BJ (cell line): ENCODE data around the gene INSRR. TPM values are rescaled to one million over a fixed set of nuclear protein-coding genes. Genes with fewer than 3 reads are reported as not detected.

Experiments
- CTCF ChIA-PET: fragments of 350-600 bp; formaldehyde crosslinking; extraction: SDS; loops from one replicate; lab custom pipeline; 2021; ENCODE audit warnings: antibody characterized with exemption, inconsistent platforms; lab: Yijun Ruan, JAX
- POLR2A ChIA-PET: fragments of 300-600 bp; sonication (Branson Sonifier 250); formaldehyde crosslinking; extraction: SDS; loops from one replicate; lab custom pipeline; 2021; ENCODE audit warnings: antibody characterized with exemption; lab: Charles Lee
- DNase-seq: peaks from one replicate; pipeline ENCODE4 v3.0.0-alpha.2; 2011; ENCODE audit warnings: low read depth
- H3K27me3 ChIP-seq: 2 replicates; pipeline ENCODE4 v1.6.0; 2011; ENCODE audit warnings: low read length; ENCODE audit not compliant: control insufficient read depth, insufficient read depth
- H3K36me3 ChIP-seq: 2 replicates; pipeline ENCODE4 v1.5.1; 2011; ENCODE audit warnings: low read length; ENCODE audit not compliant: control insufficient read depth, insufficient read depth
- H3K4me3 ChIP-seq: 2 replicates; pipeline ENCODE4 v1.5.1; 2011; ENCODE audit warnings: low read depth, mild to moderate bottlenecking, control low read depth, low read length
- polyA plus RNA-seq: library from polyadenylated mRNA; depleted of rRNA; stranded (reverse); fragments of >200 nt; gene quantifications from 2 replicates; pipeline ENCODE4 v1.2.3, GENCODE V29; 2011
- TF ChIP-seq, protein P1 (sequence below): IDR thresholded peaks from 2 replicates; pipeline ENCODE4 v1.5.1; 2011; ENCODE audit warnings: low read depth, mild to moderate bottlenecking, control low read depth, inconsistent platforms, low read length, moderate library complexity; ENCODE audit not compliant: insufficient read depth

Gene INSRR
- polyA plus RNA-seq, 1 experiment = not detected

DNA sequence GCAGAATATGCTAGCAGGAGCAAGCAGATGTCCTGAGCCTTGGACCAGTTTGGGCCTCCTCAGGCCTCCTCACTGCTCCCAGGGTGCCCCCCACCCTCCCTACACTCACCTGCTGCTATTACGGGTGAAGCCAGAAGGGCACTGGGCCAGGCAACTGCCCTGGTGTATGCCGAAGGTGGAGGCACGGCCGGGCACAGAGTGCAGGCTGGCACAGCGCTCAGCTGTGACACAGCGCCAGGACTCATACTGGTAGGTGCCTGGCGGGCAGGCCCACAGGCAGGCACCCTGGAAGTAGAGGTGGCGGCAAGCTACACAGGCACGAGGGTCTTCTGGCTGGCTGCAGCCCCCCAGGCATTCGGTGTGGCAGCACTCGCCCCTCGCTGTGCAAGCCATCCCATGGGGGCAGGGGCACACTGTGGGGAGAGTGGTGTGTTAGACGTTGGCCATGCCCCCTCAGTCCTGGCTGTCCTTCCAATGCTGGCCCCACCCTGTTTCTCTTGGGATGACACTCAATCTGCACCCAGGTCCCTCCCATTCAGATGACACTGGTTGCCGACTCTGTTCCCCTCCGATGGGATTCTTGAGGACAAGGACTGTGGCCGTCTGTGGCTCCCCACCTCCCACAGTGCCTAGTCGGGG is 7.0 kb downstream of the INSRR start:
- Histone ChIP-seq H3K27me3 (peaks cover 42% of the 10 kb centered on the region), H3K36me3 (no peaks in the 10 kb centered on the region), H3K4me3 (no peak overlapping the region)
- DNase-seq = no peak
- CTCF ChIA-PET = interaction anchor here (1.1 to 11.9 kb wide), 6 partner anchors 13 to 172 kb away, joined by 3 to 174 read pairs (median 6); no protein-coding TSS in a partner anchor
- POLR2A ChIA-PET = no interaction called here
- TF ChIP-seq, protein P1, sequence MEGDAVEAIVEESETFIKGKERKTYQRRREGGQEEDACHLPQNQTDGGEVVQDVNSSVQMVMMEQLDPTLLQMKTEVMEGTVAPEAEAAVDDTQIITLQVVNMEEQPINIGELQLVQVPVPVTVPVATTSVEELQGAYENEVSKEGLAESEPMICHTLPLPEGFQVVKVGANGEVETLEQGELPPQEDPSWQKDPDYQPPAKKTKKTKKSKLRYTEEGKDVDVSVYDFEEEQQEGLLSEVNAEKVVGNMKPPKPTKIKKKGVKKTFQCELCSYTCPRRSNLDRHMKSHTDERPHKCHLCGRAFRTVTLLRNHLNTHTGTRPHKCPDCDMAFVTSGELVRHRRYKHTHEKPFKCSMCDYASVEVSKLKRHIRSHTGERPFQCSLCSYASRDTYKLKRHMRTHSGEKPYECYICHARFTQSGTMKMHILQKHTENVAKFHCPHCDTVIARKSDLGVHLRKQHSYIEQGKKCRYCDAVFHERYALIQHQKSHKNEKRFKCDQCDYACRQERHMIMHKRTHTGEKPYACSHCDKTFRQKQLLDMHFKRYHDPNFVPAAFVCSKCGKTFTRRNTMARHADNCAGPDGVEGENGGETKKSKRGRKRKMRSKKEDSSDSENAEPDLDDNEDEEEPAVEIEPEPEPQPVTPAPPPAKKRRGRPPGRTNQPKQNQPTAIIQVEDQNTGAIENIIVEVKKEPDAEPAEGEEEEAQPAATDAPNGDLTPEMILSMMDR = no peak

DNA sequence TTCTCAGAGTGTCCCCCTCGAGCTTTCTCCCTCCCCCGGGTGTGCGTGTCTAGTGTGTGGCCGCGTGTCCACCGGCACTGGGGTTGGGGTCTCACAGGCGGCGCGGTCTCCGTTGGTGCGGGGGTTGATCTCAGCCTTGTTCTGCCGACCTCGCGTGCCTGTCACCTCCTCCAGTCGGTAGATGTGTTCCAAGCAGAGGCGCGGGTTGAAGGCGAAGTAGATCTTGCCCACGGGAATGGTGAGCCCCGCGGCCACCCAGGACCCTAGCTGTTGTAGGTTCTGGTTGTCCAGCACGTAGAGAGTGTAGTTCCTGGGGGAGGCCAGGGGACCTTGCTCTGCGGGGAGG is 9.8 kb downstream of the INSRR start:
- DNase-seq = no peak
- POLR2A ChIA-PET = no interaction called here
- no peaks in the 10 kb centered on the region for H3K36me3 ChIP-seq
- CTCF ChIA-PET = interaction anchor here (1.0 to 5.0 kb wide), 4 partner anchors 9 to 225 kb away, joined by 3 to 43 read pairs (median 14); partner anchors contain the start of gene NTRK1
- H3K27me3 ChIP-seq = peaks cover 55% of the 10 kb centered on the region
- H3K4me3 ChIP-seq = no peak overlapping the region
- TF ChIP-seq, protein P1 = no peak

DNA sequence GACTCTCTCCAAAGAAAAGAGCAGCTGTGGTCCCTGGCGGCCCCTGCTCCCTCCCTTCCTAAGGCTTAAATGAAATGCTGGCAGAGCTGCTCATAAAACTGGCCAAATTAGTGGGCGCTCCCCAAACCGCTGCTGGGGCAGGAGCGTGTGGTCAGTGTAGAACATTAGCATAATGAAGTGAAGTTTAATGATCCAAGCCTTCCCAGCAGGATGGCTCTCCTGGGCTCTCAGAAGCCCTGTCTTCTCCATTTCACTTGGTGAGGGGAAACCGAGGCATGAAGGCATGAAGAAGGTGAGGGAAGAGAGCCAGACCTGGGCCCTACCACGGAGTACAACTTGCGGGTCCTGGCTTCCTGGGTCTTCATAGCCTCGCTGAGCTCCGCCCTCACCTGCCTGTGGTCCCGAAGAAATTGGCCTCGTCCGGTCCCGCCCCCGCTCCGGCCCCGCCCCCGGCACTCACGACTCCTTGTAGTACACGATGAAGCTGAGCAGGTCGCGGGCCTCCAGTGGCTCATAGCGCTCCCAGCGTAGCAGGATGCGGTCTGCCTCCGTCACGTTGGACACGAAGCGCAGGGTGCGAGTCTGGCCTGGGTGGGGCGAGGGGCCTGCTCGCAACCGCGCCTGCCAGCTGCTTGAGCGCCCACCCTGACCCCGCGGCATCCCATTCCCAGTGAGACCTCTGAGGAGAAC is 10.3 kb downstream of the INSRR start:
- ChIA-PET CTCF (interaction anchor here (1.3 to 5.0 kb wide), 4 partner anchors 11 to 122 kb away, joined by 4 to 43 read pairs (median 22); partner anchors contain the start of genes METTL25B and NTRK1), POLR2A (no interaction called here)
- Histone ChIP-seq H3K36me3 (no peaks in the 10 kb centered on the region), H3K27me3 (peaks cover 54% of the 10 kb centered on the region), H3K4me3 (no peak overlapping the region)
- TF ChIP-seq, protein P1 = no peak
- no peak for DNase-seq

DNA sequence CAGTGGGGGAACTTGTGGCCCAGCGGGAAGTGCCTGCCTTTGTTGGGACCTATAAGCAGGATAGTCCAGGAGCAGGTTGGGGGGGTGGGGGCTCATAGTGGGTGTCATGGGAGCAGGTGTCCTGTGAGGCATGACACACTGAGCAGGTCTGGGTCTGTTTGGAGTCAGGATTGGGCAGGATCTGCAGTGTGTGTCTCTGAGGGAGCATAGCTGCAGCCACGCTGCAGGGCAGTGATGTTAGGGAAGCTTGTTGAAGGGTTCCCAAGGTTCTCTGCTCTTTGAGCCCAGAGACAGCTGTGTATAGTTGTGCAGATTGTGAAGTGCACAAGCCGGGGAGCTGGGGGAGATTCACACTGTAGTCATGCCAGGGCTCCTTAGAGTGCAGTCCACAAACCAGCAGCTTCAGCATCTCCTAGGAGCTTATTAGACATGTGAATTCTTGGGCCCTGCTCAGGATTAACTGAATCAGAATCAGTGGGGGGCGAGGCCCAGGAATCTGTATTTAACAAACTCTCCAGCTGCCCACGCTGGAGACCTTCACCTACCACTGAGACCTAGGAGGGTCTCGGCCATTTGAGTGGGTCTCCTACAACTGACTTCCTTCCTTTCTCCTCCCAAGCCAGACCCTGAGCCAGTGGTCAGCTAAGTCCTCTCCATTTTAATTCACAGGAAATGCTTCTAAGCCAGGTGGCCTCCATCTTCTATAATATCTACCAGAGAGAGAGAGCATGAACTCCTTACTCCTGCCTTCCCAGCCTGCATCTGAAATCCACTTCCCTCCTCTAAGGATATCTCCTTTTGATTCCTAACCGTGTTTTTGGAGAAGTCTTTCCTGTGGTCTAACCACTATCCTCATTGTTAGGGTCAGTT is 11.1 kb downstream of the INSRR start:
- H3K27me3 ChIP-seq = peaks cover 57% of the 10 kb centered on the region
- ChIA-PET POLR2A (no interaction called here), CTCF (interaction anchor here (0.8 to 5.0 kb wide), 5 partner anchors 10 to 121 kb away, joined by 3 to 43 read pairs (median 20); partner anchors contain the start of genes METTL25B and NTRK1)
- H3K36me3 ChIP-seq = no peaks in the 10 kb centered on the region
- H3K4me3 ChIP-seq = no peak overlapping the region
- TF ChIP-seq, protein P1 = no peak
- DNase-seq = no peak
